IMR-90 (cell line): ENCODE data around the gene NKAIN2.

Source experiments
- CTCF ChIP-seq: conservative IDR thresholded peaks from 2 replicates; pipeline ENCODE4 v1.5.1; 2012; ENCODE audit warnings: mild to moderate bottlenecking, low read depth, low read length, improper control_type of control experiment
- POLR2A ChIP-seq: IDR thresholded peaks from 2 replicates; pipeline ENCODE4 v1.6.1; 2012; ENCODE audit warnings: mild to moderate bottlenecking, low read depth, low read length
- SMC3 ChIP-seq: fragments of 150-350 bp; IDR thresholded peaks from 2 replicates; pipeline ENCODE4 v1.6.1; 2016; ENCODE audit warnings: low read depth, mild to moderate bottlenecking, antibody characterized with exemption, low read length, moderate library complexity

- TF ChIP-seq POLR2A, result no peak
- no peak for TF ChIP-seq SMC3
- TF ChIP-seq CTCF, result no peak
Measured at GRCh38 chr6:123940551-123940950, 136.9 kb downstream of the NKAIN2 start.
